GM23338 (cell line): ENCODE results near the gene IFT74. TPM values are rescaled to one million over a fixed set of nuclear protein-coding genes. Genes with fewer than 3 reads are reported as not detected.

ENCODE experiments used
- ATAC-seq: fragments of 200-7000 bp; cut with Tn5 transposase; 3 replicates; pipeline ENCODE4 v1.9.1; 2020
- DNase-seq: peaks from one replicate; pipeline ENCODE4 v3.0.0-alpha.2; 2015; ENCODE audit warnings: low spot score
- H2AFZ ChIP-seq: fragments of 200-600 bp; sonication (generic); 2 replicates; pipeline ENCODE4 v1.8.0; 2016; ENCODE audit warnings: antibody characterized with exemption, mild to moderate bottlenecking, moderate library complexity
- H3F3A ChIP-seq: fragments of 200-600 bp; sonication (generic); replicated peaks from 2 replicates; pipeline ENCODE4 v1.8.0; 2017; ENCODE audit warnings: antibody characterized with exemption, mixed run types, low read depth
- H3K27ac ChIP-seq: fragments of 200-600 bp; sonication (generic); 2 replicates; pipeline ENCODE4 v1.6.1; 2016; ENCODE audit warnings: low read depth
- H3K27me3 ChIP-seq: fragments of 200-600 bp; sonication (generic); 2 replicates; pipeline ENCODE4 v1.8.0; 2016; ENCODE audit warnings: mild to moderate bottlenecking, mixed run types, moderate library complexity; ENCODE audit not compliant: insufficient read depth
- H3K36me3 ChIP-seq: fragments of 200-600 bp; sonication (generic); 2 replicates; pipeline ENCODE4 v1.8.0; 2016; ENCODE audit warnings: mild to moderate bottlenecking; ENCODE audit not compliant: insufficient read depth
- H3K4me1 ChIP-seq: fragments of 200-600 bp; sonication (generic); 2 replicates; pipeline ENCODE4 v1.8.0; 2016; ENCODE audit warnings: mild to moderate bottlenecking, moderate library complexity; ENCODE audit not compliant: insufficient read depth
- H3K4me2 ChIP-seq: fragments of 200-600 bp; sonication (generic); 2 replicates; pipeline ENCODE4 v1.7.1; 2017; ENCODE audit warnings: mixed run types
- H3K4me3 ChIP-seq: fragments of 200-600 bp; sonication (generic); 2 replicates; pipeline ENCODE4 v1.6.1; 2016; ENCODE audit warnings: mixed run types
- H3K79me2 ChIP-seq: fragments of 200-600 bp; sonication (generic); replicated peaks from 2 replicates; pipeline ENCODE4 v1.8.0; 2017; ENCODE audit warnings: mild to moderate bottlenecking; ENCODE audit not compliant: insufficient read depth
- H3K9me2 ChIP-seq: fragments of 200-600 bp; sonication (generic); 2 replicates; pipeline ENCODE4 v1.8.0; 2017; ENCODE audit not compliant: insufficient read depth
- H4K20me1 ChIP-seq: fragments of 200-600 bp; sonication (generic); replicated peaks from 2 replicates; pipeline ENCODE4 v1.8.0; 2017; ENCODE audit warnings: mild to moderate bottlenecking; ENCODE audit not compliant: insufficient read depth
- H3K27ac Mint-ChIP-seq: 2 replicates; pipeline ENCODE4 v1.8.0; 2020; ENCODE audit warnings: inconsistent platforms, mild to moderate bottlenecking, moderate library complexity, mixed read lengths
- H3K27me3 Mint-ChIP-seq: 3 replicates; pipeline ENCODE4 v1.8.0; 2022; ENCODE audit warnings: low read depth, mild to moderate bottlenecking, moderate library complexity, mixed read lengths, inconsistent platforms; ENCODE audit not compliant: insufficient read depth, poor library complexity
- H3K36me3 Mint-ChIP-seq: 3 replicates; pipeline ENCODE4 v1.8.0; 2021; ENCODE audit warnings: low read depth, mild to moderate bottlenecking, inconsistent platforms, moderate library complexity, mixed read lengths
- H3K4me1 Mint-ChIP-seq: 3 replicates; pipeline ENCODE4 v1.8.0; 2020; ENCODE audit warnings: mild to moderate bottlenecking, inconsistent platforms, mixed read lengths
- H3K4me3 Mint-ChIP-seq: 3 replicates; pipeline ENCODE4 v1.8.0; 2021; ENCODE audit warnings: moderate library complexity, mild to moderate bottlenecking, inconsistent platforms, mixed read lengths
- H3K9me3 Mint-ChIP-seq: 3 replicates; pipeline ENCODE4 v1.8.0; 2020; ENCODE audit warnings: moderate library complexity, mild to moderate bottlenecking, inconsistent platforms, mixed read lengths
- EZH2 ChIP-seq: fragments of 200-600 bp; sonication (generic); IDR thresholded peaks from one replicate; pipeline ENCODE4 v1.8.0; 2017; ENCODE audit warnings: antibody characterized with exemption, mild to moderate bottlenecking, low read depth; ENCODE audit not compliant: unreplicated experiment
- EZH2phosphoT487 ChIP-seq: fragments of 200-600 bp; sonication (generic); IDR thresholded peaks from one replicate; pipeline ENCODE4 v1.8.1; 2018; ENCODE audit warnings: antibody characterized with exemption; ENCODE audit not compliant: unreplicated experiment
- JUNB ChIP-seq: IDR thresholded peaks from one replicate; pipeline ENCODE4 v1.6.1; 2016; ENCODE audit warnings: antibody characterized with exemption; ENCODE audit not compliant: unreplicated experiment
- NANOG ChIP-seq: IDR thresholded peaks from 2 replicates; pipeline ENCODE4 v1.6.1; 2016; ENCODE audit warnings: antibody characterized with exemption, borderline replicate concordance
- POLR2AphosphoS5 ChIP-seq: IDR thresholded peaks from 2 replicates; pipeline ENCODE4 v1.6.1; 2016; ENCODE audit warnings: antibody characterized with exemption, low read depth
- STAT1 ChIP-seq: IDR thresholded peaks from one replicate; pipeline ENCODE4 v1.6.1; 2016; ENCODE audit warnings: antibody characterized with exemption; ENCODE audit not compliant: unreplicated experiment
- ZNF114 ChIP-seq: fragments of 250-450 bp; sonication (Bioruptor Pico); IDR thresholded peaks from 2 replicates; pipeline ENCODE4 v1.5.0; 2020; ENCODE audit warnings: mild to moderate bottlenecking, moderate library complexity
- ZNF331 ChIP-seq: fragments of 250-450 bp; sonication (Bioruptor Pico); IDR thresholded peaks from 2 replicates; pipeline ENCODE4 v1.5.0; 2020; ENCODE audit warnings: low read depth, mild to moderate bottlenecking, moderate library complexity
- polyA plus RNA-seq: library from polyadenylated mRNA; unstranded; fragments of >200 nt; fragmentation: Nextera tagmentation; extraction: Ambion mirVana; gene quantifications from 2 replicates; pipeline ENCODE4 v1.2.1, GENCODE V29; 2016
- total RNA-seq: library from RNA; depleted of rRNA; stranded (reverse); fragments of >200 nt; shearing (Covaris generic); gene quantifications from 2 replicates; pipeline ENCODE4 v1.2.3, GENCODE V29; 2014
- TF ChIP-seq, protein P1 (sequence below), 2 experiments: fragments of 200-600 bp in 1 of 2; sonication (generic) in 1 of 2; conservative IDR thresholded peaks; 2 replicates each; pipeline versions ENCODE4 v1.5.1 to v1.6.1; 2016 to 2017; ENCODE audit warnings: antibody characterized with exemption in 2 of 2, low read depth in 2 of 2, mild to moderate bottlenecking in 2 of 2, moderate library complexity in 1 of 2
- TF ChIP-seq, protein P2 (sequence below): IDR thresholded peaks from 2 replicates; pipeline ENCODE4 v1.6.1; 2016; ENCODE audit warnings: antibody characterized with exemption
- TF ChIP-seq, protein P3 (sequence below): IDR thresholded peaks from one replicate; pipeline ENCODE4 v1.6.1; 2018; ENCODE audit warnings: antibody characterized with exemption; ENCODE audit not compliant: unreplicated experiment

IFT74 gene
- total and polyA plus RNA-seq, 2 experiments from 2014 or later, result 14.6 to 30.0 TPM

DNA sequence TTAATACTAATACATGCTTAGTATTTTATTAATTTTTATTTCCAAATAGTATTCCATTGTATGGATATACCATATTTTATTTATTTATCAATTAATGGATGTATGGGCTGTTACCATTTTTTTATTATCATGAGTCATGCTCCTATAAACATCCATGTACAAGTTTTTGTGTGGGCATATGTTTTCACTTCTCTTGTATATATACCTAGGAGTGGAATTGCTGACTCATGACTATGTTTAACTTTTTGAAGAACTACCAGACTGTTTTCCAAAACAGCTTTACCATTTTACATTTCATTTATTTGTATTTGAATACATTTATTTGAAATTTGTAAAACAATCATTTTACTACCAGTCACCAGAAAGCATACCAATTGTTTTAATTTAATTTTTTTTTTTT lies 63.4 kb downstream of the IFT74 start:
- TF ChIP-seq EZH2 (no peak), EZH2phosphoT487 (no peak), ZNF331 (CRISPR knock-in tag) (no peak), ZNF114 (CRISPR knock-in tag) (no peak), JUNB (no peak)
- TF ChIP-seq, protein P1, sequence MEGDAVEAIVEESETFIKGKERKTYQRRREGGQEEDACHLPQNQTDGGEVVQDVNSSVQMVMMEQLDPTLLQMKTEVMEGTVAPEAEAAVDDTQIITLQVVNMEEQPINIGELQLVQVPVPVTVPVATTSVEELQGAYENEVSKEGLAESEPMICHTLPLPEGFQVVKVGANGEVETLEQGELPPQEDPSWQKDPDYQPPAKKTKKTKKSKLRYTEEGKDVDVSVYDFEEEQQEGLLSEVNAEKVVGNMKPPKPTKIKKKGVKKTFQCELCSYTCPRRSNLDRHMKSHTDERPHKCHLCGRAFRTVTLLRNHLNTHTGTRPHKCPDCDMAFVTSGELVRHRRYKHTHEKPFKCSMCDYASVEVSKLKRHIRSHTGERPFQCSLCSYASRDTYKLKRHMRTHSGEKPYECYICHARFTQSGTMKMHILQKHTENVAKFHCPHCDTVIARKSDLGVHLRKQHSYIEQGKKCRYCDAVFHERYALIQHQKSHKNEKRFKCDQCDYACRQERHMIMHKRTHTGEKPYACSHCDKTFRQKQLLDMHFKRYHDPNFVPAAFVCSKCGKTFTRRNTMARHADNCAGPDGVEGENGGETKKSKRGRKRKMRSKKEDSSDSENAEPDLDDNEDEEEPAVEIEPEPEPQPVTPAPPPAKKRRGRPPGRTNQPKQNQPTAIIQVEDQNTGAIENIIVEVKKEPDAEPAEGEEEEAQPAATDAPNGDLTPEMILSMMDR (conservative IDR thresholded peaks at IDR 0.05; ENCODE audit: low read depth in 2 of 2), result no peak
- TF ChIP-seq, protein P2, sequence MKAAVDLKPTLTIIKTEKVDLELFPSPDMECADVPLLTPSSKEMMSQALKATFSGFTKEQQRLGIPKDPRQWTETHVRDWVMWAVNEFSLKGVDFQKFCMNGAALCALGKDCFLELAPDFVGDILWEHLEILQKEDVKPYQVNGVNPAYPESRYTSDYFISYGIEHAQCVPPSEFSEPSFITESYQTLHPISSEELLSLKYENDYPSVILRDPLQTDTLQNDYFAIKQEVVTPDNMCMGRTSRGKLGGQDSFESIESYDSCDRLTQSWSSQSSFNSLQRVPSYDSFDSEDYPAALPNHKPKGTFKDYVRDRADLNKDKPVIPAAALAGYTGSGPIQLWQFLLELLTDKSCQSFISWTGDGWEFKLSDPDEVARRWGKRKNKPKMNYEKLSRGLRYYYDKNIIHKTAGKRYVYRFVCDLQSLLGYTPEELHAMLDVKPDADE, result no peak

DNA sequence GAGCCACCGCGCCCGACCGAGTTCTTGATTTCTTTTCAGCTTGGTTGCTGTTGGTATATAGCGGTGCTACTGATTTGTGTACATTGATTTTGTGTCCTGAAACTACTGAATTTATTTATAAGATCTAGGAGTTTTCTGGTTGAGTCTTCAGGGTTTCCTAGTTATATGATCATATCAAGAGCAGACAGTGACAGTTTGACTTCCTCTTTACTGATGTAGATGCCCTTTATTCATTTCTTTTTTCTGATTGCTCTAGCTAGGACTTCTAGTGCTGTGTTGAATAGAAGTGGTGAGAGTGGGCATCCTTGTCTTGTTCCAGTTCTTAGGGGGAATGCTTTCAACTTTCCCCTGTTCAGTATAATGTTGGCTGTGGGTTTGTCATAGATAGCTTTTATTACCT lies 66.7 kb downstream of the IFT74 start:
- Histone ChIP-seq H4K20me1 (no peaks in the 10 kb centered on the region), H3K79me2 (no peaks in the 10 kb centered on the region), H3F3A (no peaks in the 10 kb centered on the region), H3K9me2 (no peaks in the 10 kb centered on the region), H3K27ac (no peak overlapping the region), H3K4me2 (no peak overlapping the region), H3K4me1 (no peaks in the 10 kb centered on the region), H3K27me3 (no peaks in the 10 kb centered on the region), H3K36me3 (no peaks in the 10 kb centered on the region; the same call in 1 of the 2 replicates), H2AFZ (no peak overlapping the region), H3K4me3 (no peak overlapping the region)
- Mint-ChIP-seq H3K27ac (no peak overlapping the region), H3K9me3 (no peaks in the 10 kb centered on the region), H3K4me1 (no peaks in the 10 kb centered on the region), H3K36me3 (peaks cover 12% of the 10 kb centered on the region), H3K27me3 (no peaks in the 10 kb centered on the region), H3K4me3 (no peak overlapping the region)
- DNase-seq, result no peak
- no peak for ATAC-seq
- TF ChIP-seq ZNF114 (CRISPR knock-in tag) (no peak), EZH2phosphoT487 (no peak), POLR2AphosphoS5 (no peak), ZNF331 (CRISPR knock-in tag) (no peak), STAT1 (no peak), EZH2 (no peak), NANOG (no peak)
- TF ChIP-seq, protein P2, result no peak
- TF ChIP-seq, protein P1 (conservative IDR thresholded peaks at IDR 0.05; ENCODE audit: low read depth in 2 of 2), result no peak
- TF ChIP-seq, protein P3, sequence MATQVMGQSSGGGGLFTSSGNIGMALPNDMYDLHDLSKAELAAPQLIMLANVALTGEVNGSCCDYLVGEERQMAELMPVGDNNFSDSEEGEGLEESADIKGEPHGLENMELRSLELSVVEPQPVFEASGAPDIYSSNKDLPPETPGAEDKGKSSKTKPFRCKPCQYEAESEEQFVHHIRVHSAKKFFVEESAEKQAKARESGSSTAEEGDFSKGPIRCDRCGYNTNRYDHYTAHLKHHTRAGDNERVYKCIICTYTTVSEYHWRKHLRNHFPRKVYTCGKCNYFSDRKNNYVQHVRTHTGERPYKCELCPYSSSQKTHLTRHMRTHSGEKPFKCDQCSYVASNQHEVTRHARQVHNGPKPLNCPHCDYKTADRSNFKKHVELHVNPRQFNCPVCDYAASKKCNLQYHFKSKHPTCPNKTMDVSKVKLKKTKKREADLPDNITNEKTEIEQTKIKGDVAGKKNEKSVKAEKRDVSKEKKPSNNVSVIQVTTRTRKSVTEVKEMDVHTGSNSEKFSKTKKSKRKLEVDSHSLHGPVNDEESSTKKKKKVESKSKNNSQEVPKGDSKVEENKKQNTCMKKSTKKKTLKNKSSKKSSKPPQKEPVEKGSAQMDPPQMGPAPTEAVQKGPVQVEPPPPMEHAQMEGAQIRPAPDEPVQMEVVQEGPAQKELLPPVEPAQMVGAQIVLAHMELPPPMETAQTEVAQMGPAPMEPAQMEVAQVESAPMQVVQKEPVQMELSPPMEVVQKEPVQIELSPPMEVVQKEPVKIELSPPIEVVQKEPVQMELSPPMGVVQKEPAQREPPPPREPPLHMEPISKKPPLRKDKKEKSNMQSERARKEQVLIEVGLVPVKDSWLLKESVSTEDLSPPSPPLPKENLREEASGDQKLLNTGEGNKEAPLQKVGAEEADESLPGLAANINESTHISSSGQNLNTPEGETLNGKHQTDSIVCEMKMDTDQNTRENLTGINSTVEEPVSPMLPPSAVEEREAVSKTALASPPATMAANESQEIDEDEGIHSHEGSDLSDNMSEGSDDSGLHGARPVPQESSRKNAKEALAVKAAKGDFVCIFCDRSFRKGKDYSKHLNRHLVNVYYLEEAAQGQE, result no peak

More for the DNA sequence above, 63.4 kb downstream of the IFT74 start:
- Histone ChIP-seq H3K27me3 (no peaks in the 10 kb centered on the region), H4K20me1 (no peaks in the 10 kb centered on the region), H3K79me2 (no peaks in the 10 kb centered on the region), H2AFZ (no peak overlapping the region), H3K4me2 (no peak overlapping the region), H3K27ac (no peak overlapping the region), H3K36me3 (no peaks in the 10 kb centered on the region; the same call in 1 of the 2 replicates), H3K4me3 (no peak overlapping the region), H3K9me2 (no peaks in the 10 kb centered on the region), H3K4me1 (no peaks in the 10 kb centered on the region), H3F3A (no peaks in the 10 kb centered on the region)
- no peak for DNase-seq
- no peaks in the 10 kb centered on the region for H3K27me3 Mint-ChIP-seq
- peaks cover 8% of the 10 kb centered on the region for H3K36me3 Mint-ChIP-seq
- peak overlapping the region; percentile 36; the same call in 1 of the 2 replicates for H3K27ac Mint-ChIP-seq
- no peak overlapping the region for H3K4me3 Mint-ChIP-seq
- no peaks in the 10 kb centered on the region for H3K9me3 Mint-ChIP-seq
- no peaks in the 10 kb centered on the region for H3K4me1 Mint-ChIP-seq
- ATAC-seq, result no peak
